Lower leg skin (tissue), 4 donors: ENCODE data around the gene IL4I1. TPM values are rescaled to one million over a fixed set of nuclear protein-coding genes. Genes with fewer than 3 reads are reported as not detected.

Experiments used
- DNase-seq, 2 donors: peaks; one replicate each; pipeline ENCODE4 v3.0.0-alpha.2; 2019; ENCODE audit warnings: low spot score in 2 of 2
- H3K4me3 ChIP-seq: fragments of 200-600 bp; sonication (generic); 2 replicates; pipeline ENCODE4 v1.5.1; 2017; ENCODE audit warnings: mild to moderate bottlenecking, low read depth; ENCODE audit not compliant: poor library complexity, severe bottlenecking
- POLR2A ChIP-seq, 2 donors: fragments of 450-650 bp; IDR thresholded peaks; one replicate each; pipeline ENCODE4 v1.6.1; 2016 to 2017; ENCODE audit warnings: antibody characterized with exemption in 2 of 2, mild to moderate bottlenecking in 1 of 2, moderate library complexity in 1 of 2
- WGBS, 2 donors: methylation state at CpG; one replicate each; pipeline ENCODE4 v1.1.5; 2018; 5-methylcytosine and 5-hydroxymethylcytosine counted together
- intact Hi-C: fragments of 100-400 bp; cut with DNase I; formaldehyde crosslinking; loops from one replicate; pipeline ENCODE4 v1.15.0; 2023; ENCODE audit warnings: low total_unique reads
- microRNA-seq, 2 donors: library from miRNA; unstranded; fragments of <30 nt; microRNA quantifications; one replicate each; pipeline ENCODE4, GENCODE V29; 2016; ENCODE audit warnings: borderline replicate concordance in 2 of 2, borderline number of aligned reads in 1 of 2
- total RNA-seq, 4 donors: library from RNA; depleted of rRNA; stranded (reverse); fragments of >200 nt; gene quantifications; one replicate each; pipeline ENCODE4 v1.1.0, GENCODE V29; 2016
- TF ChIP-seq, protein P1 (sequence below), 3 donors: fragments of 450-650 bp; IDR thresholded peaks; one replicate each; pipeline ENCODE4 v1.5.1; 2016; ENCODE audit warnings: antibody characterized with exemption in 3 of 3, mild to moderate bottlenecking in 3 of 3, moderate library complexity in 2 of 3

Gene IL4I1
- total RNA-seq, 4 donors from 2014 or later = 0.42 TPM; not detected in 3

DNA sequence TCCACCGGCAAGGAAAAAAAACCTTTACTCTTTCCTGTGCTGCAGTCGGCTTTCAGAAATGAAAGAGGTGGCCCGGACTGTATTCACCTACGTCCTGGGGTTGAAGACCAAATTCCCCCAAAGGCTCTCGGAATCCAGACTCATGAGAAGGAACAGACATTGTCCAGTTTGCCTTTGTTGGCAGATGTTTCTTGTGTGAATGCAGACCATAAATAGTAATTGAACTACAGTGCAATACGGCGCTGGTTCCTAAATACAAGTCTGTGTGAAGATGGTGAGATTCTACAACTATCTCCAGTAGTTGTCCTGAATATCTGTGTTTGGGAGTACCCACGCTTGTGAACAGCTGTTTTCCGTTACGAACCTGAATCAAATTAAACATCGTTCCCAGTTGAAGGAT is 57.0 kb downstream of the IL4I1 start:
- TF ChIP-seq, protein P1, sequence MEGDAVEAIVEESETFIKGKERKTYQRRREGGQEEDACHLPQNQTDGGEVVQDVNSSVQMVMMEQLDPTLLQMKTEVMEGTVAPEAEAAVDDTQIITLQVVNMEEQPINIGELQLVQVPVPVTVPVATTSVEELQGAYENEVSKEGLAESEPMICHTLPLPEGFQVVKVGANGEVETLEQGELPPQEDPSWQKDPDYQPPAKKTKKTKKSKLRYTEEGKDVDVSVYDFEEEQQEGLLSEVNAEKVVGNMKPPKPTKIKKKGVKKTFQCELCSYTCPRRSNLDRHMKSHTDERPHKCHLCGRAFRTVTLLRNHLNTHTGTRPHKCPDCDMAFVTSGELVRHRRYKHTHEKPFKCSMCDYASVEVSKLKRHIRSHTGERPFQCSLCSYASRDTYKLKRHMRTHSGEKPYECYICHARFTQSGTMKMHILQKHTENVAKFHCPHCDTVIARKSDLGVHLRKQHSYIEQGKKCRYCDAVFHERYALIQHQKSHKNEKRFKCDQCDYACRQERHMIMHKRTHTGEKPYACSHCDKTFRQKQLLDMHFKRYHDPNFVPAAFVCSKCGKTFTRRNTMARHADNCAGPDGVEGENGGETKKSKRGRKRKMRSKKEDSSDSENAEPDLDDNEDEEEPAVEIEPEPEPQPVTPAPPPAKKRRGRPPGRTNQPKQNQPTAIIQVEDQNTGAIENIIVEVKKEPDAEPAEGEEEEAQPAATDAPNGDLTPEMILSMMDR (IDR thresholded peaks at IDR 0.05) = no peak
- no peak for TF ChIP-seq POLR2A (IDR thresholded peaks at IDR 0.05)
- 90 to 91% methylated on average over 11 of the region's 11 CpGs for whole genome bisulfite sequencing, 2 donors
- intact Hi-C loops = no loop called here
- no peak for DNase-seq
- H3K4me3 ChIP-seq = no peak overlapping the region

Small RNA genes within 50 kb of the gene (microRNA-seq; reads per million reads assigned to microRNA genes)
- gene MIR4749 (0 to 0.68 reads per million in 2 donors), gene MIR4750 (0 to 0.68 reads per million in 2 donors)

Other genes with a start within 250 kb of the IL4I1 start
- 100 to 1,000 TPM in 1 of 4 donors, 10 to 100 TPM in 3; 38.7 to 102 (median 74.9) TPM for gene IRF3, start 231.0 kb downstream of the IL4I1 start, total RNA-seq
- gene BCL2L12, start 231.0 kb downstream of the IL4I1 start, total RNA-seq = 1 to 10 TPM; 6.1 to 9.2 (median 6.6) TPM
- 100 to 1,000 TPM; 102 to 117 (median 108) TPM for gene PRMT1, start 219.6 kb downstream of the IL4I1 start, total RNA-seq
- 1 to 10 TPM in 3 of 4 donors, under 1 TPM in 1; 0.49 to 3.7 (median 3.5) TPM for gene ADM5, start 207.3 kb downstream of the IL4I1 start, total RNA-seq
- 1 to 10 TPM in 3 of 4 donors, under 1 TPM in 1; 0.97 to 3.3 (median 1.8) TPM for gene CPT1C, start 205.8 kb downstream of the IL4I1 start, total RNA-seq
- 1 to 10 TPM in 1 of 4 donors, under 1 TPM in 1, not detected in 2; 0.49 to 4.0 TPM for gene TSKS, start 133.6 kb downstream of the IL4I1 start, total RNA-seq
- gene AP2A1, start 129.9 kb downstream of the IL4I1 start, total RNA-seq = 100 to 1,000 TPM; 112 to 123 (median 116) TPM
- gene FUZ, start 83.6 kb downstream of the IL4I1 start, total RNA-seq = 10 to 100 TPM in 3 of 4 donors, 1 to 10 TPM in 1; 9.1 to 21.5 (median 15.6) TPM
- gene MED25, start 78.6 kb downstream of the IL4I1 start, total RNA-seq = 10 to 100 TPM; 28.9 to 43.7 (median 30.8) TPM
- 100 to 1,000 TPM in 2 of 4 donors, 10 to 100 TPM in 2; 62.4 to 122 (median 92.5) TPM for gene PTOV1, start 45.7 kb downstream of the IL4I1 start, total RNA-seq
- 10 to 100 TPM; 29.3 to 49.7 (median 35.1) TPM for gene PNKP, start 29.3 kb downstream of the IL4I1 start, total RNA-seq
- 10 to 100 TPM; 15.3 to 28.9 (median 23.8) TPM for gene AKT1S1, start 19.5 kb downstream of the IL4I1 start, total RNA-seq
- gene TBC1D17, start 19.2 kb downstream of the IL4I1 start, total RNA-seq = 10 to 100 TPM; 56.4 to 93.4 (median 59.8) TPM
- gene ATF5, start 32.3 kb upstream of the IL4I1 start, total RNA-seq = 1 to 10 TPM; 5.0 to 10.0 (median 6.8) TPM
- gene NUP62, start 32.6 kb upstream of the IL4I1 start, total RNA-seq = 10 to 100 TPM; 36.4 to 45.5 (median 41.1) TPM
- gene SIGLEC11, start 64.3 kb upstream of the IL4I1 start, total RNA-seq = under 1 TPM in 2 of 4 donors, not detected in 2; 0.13 to 0.63 TPM
- gene VRK3, start 128.5 kb upstream of the IL4I1 start, total RNA-seq = 10 to 100 TPM; 16.6 to 56.4 (median 29.7) TPM
- gene ZNF473, start 129.1 kb upstream of the IL4I1 start, total RNA-seq = 10 to 100 TPM in 3 of 4 donors, 1 to 10 TPM in 1; 6.7 to 16.7 (median 10.5) TPM